Measurements from ENCODE around the gene LMAN2L.
A peak's percentile ranks its signal among the peaks of the same experiment; 100 is the strongest.
"Not testable (repeated sequence)": the region's sequence is repeated elsewhere in the genome, so short reads cannot be mapped to it uniquely, and the experiment has no call there.

LMAN2L gene

DNA sequence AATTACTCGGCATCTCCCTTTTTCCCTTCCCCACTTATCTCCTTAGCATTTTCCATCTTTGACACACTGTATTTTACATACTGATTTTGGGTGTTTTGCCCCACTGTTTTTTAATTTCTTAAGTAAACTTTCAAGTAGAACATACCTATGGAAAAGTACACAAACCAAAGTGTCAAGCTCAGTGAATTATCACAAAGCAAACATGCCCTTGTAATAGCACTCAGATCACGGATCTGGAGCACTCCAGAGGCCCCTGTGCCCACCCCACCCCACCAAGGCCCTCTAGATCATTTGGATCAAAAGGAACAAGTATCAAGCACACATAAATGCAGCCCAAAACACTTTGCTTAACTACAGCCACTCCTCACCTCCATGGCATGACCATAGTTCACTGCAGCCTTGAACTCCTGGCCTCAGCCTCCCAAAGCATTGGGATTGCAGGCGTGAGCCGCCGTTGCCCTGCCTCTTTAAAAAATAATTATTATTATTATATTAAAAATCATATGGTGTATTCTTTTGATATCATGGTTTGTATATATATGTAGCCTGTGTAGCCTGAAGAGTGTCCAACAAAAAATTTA, 59.2 kb downstream of the LMAN2L start:
- H3K4me3 ChIP-seq (ENCODE audit: low read depth, low read length) = no peak overlapping the region
- TF ChIP-seq, protein P1, sequence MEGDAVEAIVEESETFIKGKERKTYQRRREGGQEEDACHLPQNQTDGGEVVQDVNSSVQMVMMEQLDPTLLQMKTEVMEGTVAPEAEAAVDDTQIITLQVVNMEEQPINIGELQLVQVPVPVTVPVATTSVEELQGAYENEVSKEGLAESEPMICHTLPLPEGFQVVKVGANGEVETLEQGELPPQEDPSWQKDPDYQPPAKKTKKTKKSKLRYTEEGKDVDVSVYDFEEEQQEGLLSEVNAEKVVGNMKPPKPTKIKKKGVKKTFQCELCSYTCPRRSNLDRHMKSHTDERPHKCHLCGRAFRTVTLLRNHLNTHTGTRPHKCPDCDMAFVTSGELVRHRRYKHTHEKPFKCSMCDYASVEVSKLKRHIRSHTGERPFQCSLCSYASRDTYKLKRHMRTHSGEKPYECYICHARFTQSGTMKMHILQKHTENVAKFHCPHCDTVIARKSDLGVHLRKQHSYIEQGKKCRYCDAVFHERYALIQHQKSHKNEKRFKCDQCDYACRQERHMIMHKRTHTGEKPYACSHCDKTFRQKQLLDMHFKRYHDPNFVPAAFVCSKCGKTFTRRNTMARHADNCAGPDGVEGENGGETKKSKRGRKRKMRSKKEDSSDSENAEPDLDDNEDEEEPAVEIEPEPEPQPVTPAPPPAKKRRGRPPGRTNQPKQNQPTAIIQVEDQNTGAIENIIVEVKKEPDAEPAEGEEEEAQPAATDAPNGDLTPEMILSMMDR (IDR thresholded peaks at IDR 0.05; ENCODE audit: low read depth, low read length) = no peak
- in situ Hi-C loops (cut with HindIII; ENCODE audit: low sequenced_read_pairs) = loop anchor here (25.0 kb wide), 1 partner anchor 132 kb away; the partner anchor contains the start of gene CNNM3
- no peak for DNase-seq (ENCODE audit: low read depth, low spot score)

DNA sequence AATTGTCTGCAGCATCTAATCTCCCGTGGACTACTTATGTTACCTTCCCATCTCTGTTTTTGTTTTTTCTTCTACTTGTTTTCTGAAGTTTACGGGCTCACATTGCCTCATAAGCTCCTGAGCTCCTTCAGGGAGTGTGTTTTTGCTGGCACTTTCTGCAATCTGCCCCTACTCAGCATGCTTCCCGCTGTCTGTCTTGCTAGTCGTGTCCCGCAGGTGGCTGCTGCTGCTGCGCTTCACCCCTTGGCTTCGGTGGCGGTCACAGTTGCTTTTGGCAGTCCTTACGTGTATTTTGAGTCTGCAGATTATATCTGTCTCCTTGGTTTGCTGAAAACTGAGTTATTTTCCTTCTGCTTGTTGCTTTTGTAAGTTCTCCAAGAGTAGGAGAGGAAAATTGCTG, 60.0 kb downstream of the LMAN2L start:
- TF ChIP-seq, protein P1 (IDR thresholded peaks at IDR 0.05; ENCODE audit: low read depth, low read length) = no peak
- in situ Hi-C loops (cut with HindIII; ENCODE audit: low sequenced_read_pairs) = loop anchor here (25.0 kb wide), 1 partner anchor 132 kb away; the partner anchor contains the start of gene CNNM3
- DNase-seq (ENCODE audit: low read depth, low spot score) = peak; percentile 19
- H3K4me3 ChIP-seq (ENCODE audit: low read depth, low read length) = no peak overlapping the region

DNA sequence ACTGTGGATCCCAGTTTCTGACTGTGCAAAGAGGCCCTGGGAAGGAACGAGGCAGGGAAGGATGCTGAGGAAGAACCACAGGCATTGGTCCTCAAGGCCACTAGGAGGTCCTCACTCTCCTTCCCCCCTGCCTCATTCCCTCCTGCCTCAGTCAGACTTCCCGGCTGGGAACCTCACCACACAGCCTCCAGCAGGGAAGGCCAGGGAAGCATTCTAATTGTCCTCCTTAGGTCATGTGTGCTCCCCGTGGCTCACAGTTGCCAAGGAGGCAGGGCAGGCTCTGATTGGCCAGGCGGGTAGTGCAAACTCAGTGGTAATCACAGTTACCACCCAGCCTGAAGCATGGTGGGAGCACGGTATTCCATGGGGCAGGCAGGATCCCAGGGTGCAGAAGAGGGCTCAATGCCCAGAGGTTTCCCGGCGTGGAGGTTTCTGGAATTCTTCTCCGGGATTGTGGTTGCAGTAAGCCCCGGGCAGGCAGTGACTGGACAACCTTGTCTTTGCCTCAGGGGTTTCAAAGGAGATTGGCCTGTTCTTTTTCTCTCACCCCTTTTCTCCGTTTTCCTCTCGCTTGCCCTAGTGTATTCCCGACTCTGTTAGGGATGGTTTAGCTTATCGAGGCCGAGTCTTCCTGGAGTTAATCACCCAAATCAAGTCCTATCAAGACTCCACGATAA, 70.2 kb downstream of the LMAN2L start:
- TF ChIP-seq, protein P1 (IDR thresholded peaks at IDR 0.05; ENCODE audit: low read depth, low read length) = no peak
- DNase-seq (ENCODE audit: low read depth, low spot score) = no peak
- no peak overlapping the region for H3K4me3 ChIP-seq (ENCODE audit: low read depth, low read length)
- in situ Hi-C loops (cut with HindIII; ENCODE audit: low sequenced_read_pairs) = no loop called here

DNA sequence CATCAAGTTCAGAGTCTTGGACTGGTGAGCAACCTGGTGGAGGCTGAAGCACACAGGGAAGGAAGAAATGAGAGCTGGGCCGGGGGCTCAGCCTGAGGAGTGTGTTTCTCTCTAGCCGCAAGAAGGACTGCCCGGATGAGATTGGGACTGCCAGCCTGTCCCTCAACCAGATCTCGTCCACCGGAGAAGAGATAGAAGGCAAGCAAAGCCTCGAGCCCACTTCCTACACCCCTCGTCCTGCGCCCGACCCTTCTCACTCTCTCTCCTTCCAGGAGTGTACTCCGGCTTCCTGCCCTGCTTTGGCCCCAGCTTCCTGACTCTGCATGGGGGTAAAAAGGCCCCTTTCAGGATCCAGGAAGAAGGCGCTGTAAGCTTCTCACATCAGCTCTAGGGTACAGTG, 71.1 kb downstream of the LMAN2L start:
- TF ChIP-seq, protein P1 (IDR thresholded peaks at IDR 0.05; ENCODE audit: low read depth, low read length) = no peak
- in situ Hi-C loops (cut with HindIII; ENCODE audit: low sequenced_read_pairs) = no loop called here

DNA sequence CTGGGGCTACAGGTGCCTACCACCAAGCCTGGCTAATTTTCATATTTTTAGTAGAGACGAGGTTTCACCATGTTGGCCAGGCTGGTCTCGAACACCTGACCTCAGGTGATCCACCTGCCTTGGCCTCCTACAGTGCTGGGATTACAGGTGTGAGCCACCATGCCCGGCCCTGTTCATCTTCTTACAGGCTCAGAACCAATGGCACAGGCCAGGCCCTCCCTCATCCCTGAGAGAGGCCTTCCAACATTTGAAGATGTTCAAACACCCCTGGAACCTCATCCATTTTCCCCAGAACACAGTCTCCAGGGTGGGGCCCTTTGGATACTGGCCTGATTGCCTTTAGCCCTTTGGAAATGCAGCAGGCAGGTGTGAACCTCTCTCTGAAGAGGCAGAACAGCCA, 74.1 kb downstream of the LMAN2L start:
- in situ Hi-C loops (cut with HindIII; ENCODE audit: low sequenced_read_pairs); DNase-seq (ENCODE audit: low read depth, low spot score); H3K4me3 ChIP-seq (ENCODE audit: low read depth, low read length): not testable (repeated sequence)

More for the DNA sequence above, 71.1 kb downstream of the LMAN2L start:
- DNase-seq (ENCODE audit: low read depth, low spot score) = no peak
- H3K4me3 ChIP-seq (ENCODE audit: low read depth, low read length) = no peak overlapping the region

DNA sequence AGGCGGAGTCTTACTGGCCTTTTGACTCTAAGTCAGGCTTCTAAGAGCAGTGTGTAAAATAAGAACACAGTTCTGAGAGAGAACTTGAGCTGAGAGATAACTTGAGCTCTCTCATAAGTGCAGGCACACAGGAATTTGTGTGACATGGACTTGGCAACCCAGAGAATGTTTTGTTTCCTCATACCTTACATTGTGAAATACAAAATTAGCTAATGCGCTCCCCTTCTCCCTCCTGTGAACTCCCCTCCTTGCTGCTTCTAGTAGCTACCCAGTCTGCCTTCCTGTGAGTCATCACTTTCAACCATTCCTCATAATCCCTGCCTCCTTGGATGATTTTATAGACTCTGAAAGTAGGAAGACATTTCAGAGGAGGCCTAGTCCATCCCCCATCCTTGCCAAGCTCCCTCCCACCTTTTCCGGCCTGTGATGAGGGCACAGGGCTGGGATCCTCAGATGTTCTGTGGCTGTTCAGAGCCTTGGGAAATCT, 74.7 kb downstream of the LMAN2L start:
- TF ChIP-seq, protein P1 (IDR thresholded peaks at IDR 0.05; ENCODE audit: low read depth, low read length) = no peak
- H3K4me3 ChIP-seq (ENCODE audit: low read depth, low read length) = no peak overlapping the region
- peak; percentile 92 for DNase-seq (ENCODE audit: low read depth, low spot score)
- in situ Hi-C loops (cut with HindIII; ENCODE audit: low sequenced_read_pairs) = no loop called here

DNA sequence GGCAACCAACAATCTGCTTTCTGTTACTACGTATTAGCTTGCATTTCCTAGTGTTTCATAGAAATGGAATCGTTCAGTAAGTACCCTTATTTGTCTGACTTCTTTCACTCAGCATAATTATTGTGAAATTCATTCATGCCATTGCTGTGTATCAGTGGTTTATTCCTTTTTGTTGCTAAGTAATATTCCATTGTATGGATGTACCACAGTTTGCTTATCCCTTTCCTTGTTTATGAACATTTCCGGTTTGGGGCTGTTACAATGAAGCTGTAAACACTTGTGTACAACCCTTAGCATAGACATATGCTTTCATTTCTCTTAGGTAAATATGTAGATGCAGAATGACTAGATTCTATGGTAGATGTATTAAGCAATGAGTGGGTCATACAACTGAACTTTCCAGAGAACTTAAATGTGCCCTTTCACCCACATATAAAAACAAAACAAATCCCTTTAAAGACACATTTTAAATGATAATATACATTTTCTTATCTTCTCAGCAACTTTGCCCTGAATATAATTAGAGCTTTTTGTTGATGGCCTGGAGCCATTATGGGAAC, 75.4 kb downstream of the LMAN2L start:
- no peak overlapping the region for H3K4me3 ChIP-seq (ENCODE audit: low read depth, low read length)
- TF ChIP-seq, protein P1 (IDR thresholded peaks at IDR 0.05; ENCODE audit: low read depth, low read length) = no peak
- in situ Hi-C loops (cut with HindIII; ENCODE audit: low sequenced_read_pairs) = no loop called here
- DNase-seq (ENCODE audit: low read depth, low spot score) = no peak

Measured in astrocyte of the spinal cord (primary cell).